Natural killer cell (primary cell): ENCODE data around the gene ADGRL2. TPM values are rescaled to one million over a fixed set of nuclear protein-coding genes. Genes with fewer than 3 reads are reported as not detected.

ENCODE experiments used
- ATAC-seq, 3 donors: fragments of 150-1000 bp in 2 of 3; fragments of 200-7000 bp in 1 of 3; cut with Tn5 transposase; 1 replicate in 1 of 3; 2 replicates in 2 of 3; pipeline ENCODE4 v1.10.0; 2021; ENCODE audit warnings: mild to moderate bottlenecking in 2 of 3, moderate library complexity in 2 of 3
- DNase-seq, 2 donors: peaks; one replicate each; pipeline versions ENCODE4 v3.0.0 to v3.0.0-alpha.2; 2013 to 2021; ENCODE audit warnings: mixed read lengths in 1 of 2
- H3K27ac ChIP-seq: one replicate; pipeline ENCODE4 v1.5.1; 2013; ENCODE audit warnings: mild to moderate bottlenecking, low read length
- H3K27me3 ChIP-seq: one replicate; pipeline ENCODE4 v1.6.1; 2013; ENCODE audit warnings: low read length; ENCODE audit not compliant: control insufficient read depth, insufficient read depth
- H3K36me3 ChIP-seq: one replicate; pipeline ENCODE4 v1.6.1; 2013; ENCODE audit warnings: low read length; ENCODE audit not compliant: control insufficient read depth, insufficient read depth
- H3K4me1 ChIP-seq: one replicate; pipeline ENCODE4 v1.6.1; 2013; ENCODE audit warnings: low read length; ENCODE audit not compliant: control insufficient read depth, insufficient read depth
- H3K4me3 ChIP-seq: one replicate; pipeline ENCODE4 v1.5.1; 2013; ENCODE audit warnings: low read length
- H3K9me3 ChIP-seq: one replicate; pipeline ENCODE4 v1.6.1; 2013; ENCODE audit warnings: low read length; ENCODE audit not compliant: control insufficient read depth, insufficient read depth
- H3K27ac Mint-ChIP-seq, 2 donors: one replicate each; pipeline ENCODE4 v1.8.0; 2022; ENCODE audit warnings: mild to moderate bottlenecking in 2 of 2, mixed read lengths in 2 of 2, moderate library complexity in 1 of 2
- H3K27me3 Mint-ChIP-seq, 2 donors: one replicate each; pipeline ENCODE4 v1.8.0; 2022; ENCODE audit warnings: low read depth in 2 of 2, mixed read lengths in 2 of 2
- H3K36me3 Mint-ChIP-seq: one replicate; pipeline ENCODE4 v1.8.0; 2022; ENCODE audit warnings: mixed read lengths
- H3K4me1 Mint-ChIP-seq, 2 donors: one replicate each; pipeline ENCODE4 v1.8.0; 2022; ENCODE audit warnings: mixed read lengths in 2 of 2
- H3K4me3 Mint-ChIP-seq: one replicate; pipeline ENCODE4 v1.8.0; 2022; ENCODE audit warnings: mild to moderate bottlenecking, moderate library complexity, mixed read lengths
- H3K9me3 Mint-ChIP-seq, 2 donors: one replicate each; pipeline ENCODE4 v1.8.0; 2022; ENCODE audit warnings: mixed read lengths in 2 of 2
- CTCF ChIP-seq: fragments of 200-600 bp; IDR thresholded peaks from one replicate; pipeline ENCODE4 v1.8.0; 2022; ENCODE audit warnings: antibody characterized with exemption
- WGBS: methylation state at CpG from one replicate; pipeline ENCODE4 v1.1.7; 2013; ENCODE audit warnings: missing lambda C conversion rate; ENCODE audit not compliant: insufficient coverage; 5-methylcytosine and 5-hydroxymethylcytosine counted together
- intact Hi-C: fragments of 100-400 bp; cut with micrococcal nuclease; formaldehyde crosslinking; loops from one replicate; pipeline ENCODE4 v1.14.2; 2022
- total RNA-seq, 4 donors: library from RNA; stranded (reverse); fragments of 120-200 nt in 1 of 4; gene quantifications; one replicate each; pipeline versions ENCODE4 v1.2.3 to v1.2.4, GENCODE V29; 2013 to 2022

ADGRL2 gene
- total RNA-seq, 3 donors from 2014 or later (not counting 1 experiment from before 2014, with no cell fraction given) = not detected

- no peaks in the 10 kb centered on the region for H3K36me3 ChIP-seq
- H3K27ac Mint-ChIP-seq = no peak overlapping the region
- peaks cover 3% of the 10 kb centered on the region for H3K9me3 ChIP-seq
- ATAC-seq (no peak), DNase-seq (no peak)
- H3K27me3 ChIP-seq = no peaks in the 10 kb centered on the region
- peaks cover 9 to 11% of the 10 kb centered on the region in 2 donors for H3K9me3 Mint-ChIP-seq
- no peak overlapping the region for H3K4me3 ChIP-seq
- no peaks in the 10 kb centered on the region for H3K27me3 Mint-ChIP-seq
- WGBS = 84% methylated on average over 2 of the region's 2 CpGs
- no peak overlapping the region for H3K27ac ChIP-seq
- TF ChIP-seq CTCF = no peak
- intact Hi-C loops = no loop called here
- H3K4me1 ChIP-seq = no peaks in the 10 kb centered on the region
- peaks cover 15% of the 10 kb centered on the region for H3K36me3 Mint-ChIP-seq
- no peaks in the 10 kb centered on the region for H3K4me1 Mint-ChIP-seq
- no peak overlapping the region for H3K4me3 Mint-ChIP-seq
Observed at GRCh38 chr1:81781749-81782148, 19.0 kb upstream of the ADGRL2 start.

GRCh38 chr1:81792184-81792583, 8.6 kb upstream of the ADGRL2 start:
- Mint-ChIP-seq H3K9me3 (no peaks in the 10 kb centered on the region), H3K4me3 (no peak overlapping the region), H3K36me3 (no peaks in the 10 kb centered on the region), H3K27ac (no peak overlapping the region), H3K4me1 (no peaks in the 10 kb centered on the region), H3K27me3 (no peaks in the 10 kb centered on the region)
- no peak for DNase-seq
- no peak overlapping the region for H3K4me3 ChIP-seq
- no peaks in the 10 kb centered on the region for H3K27me3 ChIP-seq
- ATAC-seq = no peak
- H3K27ac ChIP-seq = no peak overlapping the region
- H3K4me1 ChIP-seq = no peaks in the 10 kb centered on the region
- no peaks in the 10 kb centered on the region for H3K36me3 ChIP-seq
- intact Hi-C loops = no loop called here
- 94% methylated on average over 2 of the region's 2 CpGs for WGBS
- H3K9me3 ChIP-seq = peaks cover 2% of the 10 kb centered on the region
- no peak for TF ChIP-seq CTCF

- DNase-seq = no peak
- ATAC-seq = no peak
- peaks cover 0 to 2% of the 10 kb centered on the region in 2 donors for H3K9me3 Mint-ChIP-seq
- TF ChIP-seq CTCF = no peak
- H3K36me3 Mint-ChIP-seq = no peaks in the 10 kb centered on the region
- no peak overlapping the region for H3K27ac Mint-ChIP-seq
- Histone ChIP-seq H3K27me3 (peaks cover 11% of the 10 kb centered on the region), H3K4me1 (peaks cover 12% of the 10 kb centered on the region), H3K27ac (no peak overlapping the region), H3K4me3 (no peak overlapping the region), H3K36me3 (no peaks in the 10 kb centered on the region), H3K9me3 (peaks cover 2% of the 10 kb centered on the region)
- intact Hi-C loops = no loop called here
- H3K4me1 Mint-ChIP-seq = no peaks in the 10 kb centered on the region
- H3K27me3 Mint-ChIP-seq = peaks cover 8 to 18% of the 10 kb centered on the region in 2 donors
- no CpG with 5 or more reads among the region's 2 CpGs for WGBS
- H3K4me3 Mint-ChIP-seq = no peak overlapping the region
Observed at GRCh38 chr1:81797701-81798100, 3.0 kb upstream of the ADGRL2 start.

GRCh38 chr1:81799939-81800694, 617 bp upstream of the ADGRL2 start:
- H3K36me3 Mint-ChIP-seq = no peaks in the 10 kb centered on the region
- Histone ChIP-seq H3K9me3 (peaks cover 2% of the 10 kb centered on the region), H3K27me3 (peaks cover 20% of the 10 kb centered on the region), H3K4me3 (no peak overlapping the region), H3K4me1 (peaks cover 12% of the 10 kb centered on the region), H3K36me3 (no peaks in the 10 kb centered on the region), H3K27ac (no peak overlapping the region)
- 3% methylated on average over 37 of the region's 44 CpGs for WGBS
- peaks cover 0 to 2% of the 10 kb centered on the region in 2 donors for H3K9me3 Mint-ChIP-seq
- ATAC-seq (no peak), DNase-seq (no peak)
- no peak for TF ChIP-seq CTCF
- H3K4me3 Mint-ChIP-seq = no peak overlapping the region
- H3K4me1 Mint-ChIP-seq = no peaks in the 10 kb centered on the region
- peaks cover 21 to 29% of the 10 kb centered on the region in 2 donors for H3K27me3 Mint-ChIP-seq
- intact Hi-C loops = no loop called here
- H3K27ac Mint-ChIP-seq = no peak overlapping the region
